SK-N-MC (cell line): ENCODE data around the gene SCN9A.
A peak's percentile ranks its signal among the peaks of the same experiment; 100 is the strongest.
"Not testable (repeated sequence)": the region's sequence is repeated elsewhere in the genome, so short reads cannot be mapped to it uniquely, and the experiment has no call there.

Source experiments
- DNase-seq: peaks from one replicate; pipeline ENCODE4 v3.0.0-alpha.2; 2011; ENCODE audit warnings: low read depth, low spot score
- H3K27ac ChIP-seq: fragments of 200-600 bp; sonication (generic); 2 replicates; pipeline ENCODE4 v1.5.1; 2016; ENCODE audit warnings: mixed run types
- H3K36me3 ChIP-seq: fragments of 200-600 bp; sonication (generic); 2 replicates; pipeline ENCODE4 v1.6.1; 2017; ENCODE audit warnings: antibody characterized with exemption, low read length, mixed read lengths; ENCODE audit not compliant: insufficient read depth
- H3K4me3 ChIP-seq: fragments of 200-600 bp; sonication (generic); 2 replicates; pipeline ENCODE4 v1.5.1; 2016
- H3K9ac ChIP-seq: fragments of 200-600 bp; sonication (generic); 2 replicates; pipeline ENCODE4 v1.8.0; 2017; ENCODE audit warnings: mixed run types, mixed read lengths; ENCODE audit not compliant: insufficient read length
- H3K9me3 ChIP-seq: fragments of 200-600 bp; sonication (generic); 2 replicates; pipeline ENCODE4 v1.6.1; 2017; ENCODE audit warnings: low read depth, mild to moderate bottlenecking, antibody characterized with exemption, low read length, moderate library complexity, mixed read lengths
- EZH2 ChIP-seq: fragments of 200-600 bp; sonication (generic); IDR thresholded peaks from one replicate; pipeline ENCODE4 v1.6.1; 2017; ENCODE audit warnings: antibody characterized with exemption
- FOXP2 ChIP-seq: optimal IDR thresholded peaks from 2 replicates; pipeline ENCODE3; 2011; ENCODE audit warnings: mild to moderate bottlenecking, moderate library complexity; ENCODE audit not compliant: insufficient read depth; ENCODE audit errors: extremely low read length, control extremely low read depth
- POLR2AphosphoS5 ChIP-seq: IDR thresholded peaks from 2 replicates; pipeline ENCODE4 v1.6.1; 2012; ENCODE audit warnings: mild to moderate bottlenecking, low read depth, low read length, borderline replicate concordance

Gene SCN9A

DNA sequence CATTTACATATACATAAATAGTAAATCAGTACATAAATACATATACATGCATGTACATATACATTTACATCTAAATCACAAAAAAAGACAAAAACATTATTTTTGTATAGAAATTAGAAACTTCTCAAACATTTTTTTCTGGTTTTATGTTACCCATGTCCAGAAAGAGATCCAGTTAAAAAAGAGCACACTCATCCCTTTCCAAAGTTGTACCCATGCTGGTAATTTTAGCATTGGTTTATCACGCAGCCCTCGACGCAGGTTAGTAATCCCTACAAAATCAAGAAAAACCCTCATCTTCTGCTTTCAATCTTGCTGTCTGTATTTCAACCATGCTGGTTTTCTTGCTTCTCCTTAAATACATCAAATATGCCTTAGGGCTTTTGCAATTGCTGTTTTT, 10.5 kb downstream of the SCN9A start:
- Histone ChIP-seq H3K9ac (no peak overlapping the region), H3K4me3 (0 out of 2 replicates have a peak overlapping the region, but pooled peaks have one; percentile 17), H3K36me3 (no peaks in the 10 kb centered on the region), H3K9me3 (no peaks in the 10 kb centered on the region), H3K27ac (peak overlapping the region; percentile 44; the same call in 1 of the 2 replicates)
- no peak for TF ChIP-seq EZH2
- TF ChIP-seq FOXP2 = no peak
- no peak for TF ChIP-seq POLR2AphosphoS5
- DNase-seq = no peak

DNA sequence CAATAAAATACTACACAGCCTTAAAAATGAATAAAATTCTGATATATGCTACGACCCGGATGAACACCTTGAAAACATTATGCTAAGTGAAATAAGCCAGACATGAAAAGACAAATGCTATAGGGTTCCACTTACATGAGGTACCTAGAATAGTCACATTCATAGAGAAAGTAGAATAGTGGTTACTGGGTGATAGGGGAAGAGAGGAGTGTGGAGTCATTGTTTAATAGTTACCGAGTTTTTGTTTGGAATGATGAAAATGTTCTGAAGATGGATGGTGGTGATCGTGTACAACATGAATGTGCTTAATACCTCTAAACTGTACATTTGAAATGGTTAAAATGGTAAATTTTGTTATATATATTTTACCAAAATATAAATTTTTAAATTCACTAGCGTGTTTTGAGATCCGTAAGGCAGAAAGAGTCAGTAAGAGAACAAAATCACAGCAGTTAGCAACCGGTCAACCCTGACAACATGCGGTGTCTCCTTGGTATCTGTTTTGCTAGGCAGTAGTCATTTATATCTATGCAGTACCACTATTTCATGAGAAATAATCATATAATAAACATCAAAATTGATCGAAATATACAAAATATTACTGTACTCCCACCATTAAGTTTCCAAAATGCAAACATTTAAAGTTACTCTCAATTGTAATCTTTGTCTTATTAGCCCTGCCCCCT, 11.1 kb downstream of the SCN9A start:
- H3K9ac ChIP-seq = no peak overlapping the region
- no peak for DNase-seq
- no peak for TF ChIP-seq EZH2
- no peak for TF ChIP-seq FOXP2
- TF ChIP-seq POLR2AphosphoS5 = no peak
- H3K36me3 ChIP-seq = no peaks in the 10 kb centered on the region
- H3K27ac ChIP-seq = no peak overlapping the region
- no peaks in the 10 kb centered on the region for H3K9me3 ChIP-seq
- no peak overlapping the region for H3K4me3 ChIP-seq

DNA sequence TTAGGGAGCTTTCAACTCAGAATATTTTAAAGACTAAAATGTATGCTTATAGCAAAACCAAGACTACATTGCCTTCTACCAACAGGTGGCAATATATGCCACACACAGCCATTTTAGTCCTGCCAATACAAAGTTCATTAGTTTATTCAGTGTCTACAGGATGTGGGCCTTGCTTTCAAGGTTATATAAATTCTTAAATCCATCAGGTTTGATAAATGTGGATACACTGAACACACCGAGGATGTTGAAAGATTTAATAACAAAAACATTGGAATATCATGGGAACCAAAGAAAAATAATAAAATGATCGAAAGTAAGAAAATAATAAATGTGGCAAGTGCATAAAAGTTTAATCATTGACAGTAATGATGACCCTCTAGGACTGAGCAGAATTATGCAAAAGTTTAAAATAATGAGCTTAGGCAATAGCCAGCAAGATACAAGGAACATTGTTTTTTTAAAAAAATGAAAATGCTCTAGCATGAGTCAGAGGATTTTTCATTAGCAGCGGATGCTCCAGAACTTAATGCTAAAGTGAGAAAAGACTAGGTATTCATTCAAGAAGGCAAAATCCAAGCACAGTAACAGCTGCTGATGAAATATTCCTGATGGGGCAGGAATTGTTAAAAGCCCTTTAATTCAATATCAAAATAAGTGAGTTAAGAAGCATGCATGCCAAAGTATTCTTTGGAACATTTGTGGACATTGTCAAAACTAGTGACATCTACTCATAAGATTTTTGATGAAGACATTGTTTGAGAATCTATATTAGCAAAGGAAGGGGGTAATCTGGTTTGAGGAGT, 14.2 kb downstream of the SCN9A start:
- Histone ChIP-seq H3K27ac (peak overlapping the region; percentile 93), H3K36me3 (no peaks in the 10 kb centered on the region), H3K9me3 (no peaks in the 10 kb centered on the region), H3K4me3 (peak overlapping the region; percentile 49), H3K9ac (no peak overlapping the region)
- DNase-seq = no peak
- TF ChIP-seq FOXP2 = no peak
- no peak for TF ChIP-seq EZH2
- no peak for TF ChIP-seq POLR2AphosphoS5

DNA sequence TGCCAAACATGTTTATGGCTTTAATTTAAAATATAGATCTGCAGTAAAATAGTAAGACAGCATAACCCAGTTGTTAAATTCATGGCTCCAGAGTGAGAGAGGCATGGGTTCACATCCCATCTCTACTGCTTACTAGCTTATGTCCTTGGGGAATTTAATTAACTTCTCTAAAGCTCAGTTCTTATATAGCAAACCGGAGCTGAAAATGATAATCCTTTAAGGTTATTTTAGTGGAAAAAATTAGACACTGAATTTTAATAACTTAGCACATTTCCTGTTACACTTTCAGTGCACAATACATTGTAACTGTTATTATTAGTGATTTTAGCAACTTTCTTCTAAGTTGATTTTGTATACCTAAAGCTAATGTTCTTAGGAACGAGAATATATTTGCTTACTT, 14.8 kb downstream of the SCN9A start:
- Histone ChIP-seq H3K9ac (no peak overlapping the region), H3K9me3 (no peaks in the 10 kb centered on the region), H3K4me3 (peak overlapping the region; percentile 49), H3K27ac (peak overlapping the region; percentile 93), H3K36me3 (no peaks in the 10 kb centered on the region)
- no peak for TF ChIP-seq EZH2
- TF ChIP-seq POLR2AphosphoS5 = no peak
- no peak for TF ChIP-seq FOXP2
- DNase-seq = no peak

DNA sequence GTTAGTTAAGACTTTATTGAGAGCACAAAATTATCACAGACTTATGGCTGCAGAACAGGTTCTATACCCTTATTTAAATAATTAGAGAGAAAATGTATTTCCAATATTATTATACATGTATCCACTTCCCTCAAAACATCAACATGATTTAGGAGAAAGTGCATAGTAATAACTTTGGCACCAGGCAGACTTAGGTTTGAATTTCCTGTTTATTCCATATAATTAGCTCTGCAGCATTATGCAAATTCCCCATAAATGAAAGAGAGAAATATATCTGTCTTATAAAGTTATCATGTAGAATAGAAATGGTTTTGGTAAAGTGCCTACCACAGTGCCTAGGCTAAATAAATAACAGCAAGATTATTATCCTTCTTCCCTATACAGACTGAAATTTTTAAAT, 15.3 kb downstream of the SCN9A start:
- no peaks in the 10 kb centered on the region for H3K36me3 ChIP-seq
- H3K27ac ChIP-seq = peak overlapping the region; percentile 93
- no peaks in the 10 kb centered on the region for H3K9me3 ChIP-seq
- DNase-seq = peak; percentile 66
- no peak overlapping the region for H3K9ac ChIP-seq
- peak overlapping the region; percentile 49 for H3K4me3 ChIP-seq
- TF ChIP-seq POLR2AphosphoS5 (peak; percentile 60; the same call in 1 of the 2 replicates), EZH2 (no peak), FOXP2 (peak; percentile 66)

DNA sequence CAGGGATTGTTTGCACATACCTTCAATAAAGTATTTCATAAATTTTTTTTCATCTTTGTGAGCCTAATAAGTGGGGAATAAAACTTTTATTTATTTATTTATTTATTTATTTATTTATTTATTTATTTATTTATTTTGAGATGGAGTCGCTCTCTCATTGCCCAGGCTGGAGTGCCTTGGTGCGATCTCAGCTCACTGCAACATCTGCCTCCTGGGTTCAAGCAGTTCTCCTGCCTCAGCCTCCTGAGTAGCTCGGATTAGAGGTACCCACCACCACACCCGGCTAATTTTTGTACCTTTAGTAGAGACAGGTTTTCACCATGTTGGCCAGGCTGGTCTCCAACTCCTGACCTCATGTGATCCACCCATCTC, 17.8 kb downstream of the SCN9A start:
- H3K9me3 ChIP-seq, H3K9ac ChIP-seq, DNase-seq, H3K4me3 ChIP-seq, H3K27ac ChIP-seq, H3K36me3 ChIP-seq: not testable (repeated sequence)

DNA sequence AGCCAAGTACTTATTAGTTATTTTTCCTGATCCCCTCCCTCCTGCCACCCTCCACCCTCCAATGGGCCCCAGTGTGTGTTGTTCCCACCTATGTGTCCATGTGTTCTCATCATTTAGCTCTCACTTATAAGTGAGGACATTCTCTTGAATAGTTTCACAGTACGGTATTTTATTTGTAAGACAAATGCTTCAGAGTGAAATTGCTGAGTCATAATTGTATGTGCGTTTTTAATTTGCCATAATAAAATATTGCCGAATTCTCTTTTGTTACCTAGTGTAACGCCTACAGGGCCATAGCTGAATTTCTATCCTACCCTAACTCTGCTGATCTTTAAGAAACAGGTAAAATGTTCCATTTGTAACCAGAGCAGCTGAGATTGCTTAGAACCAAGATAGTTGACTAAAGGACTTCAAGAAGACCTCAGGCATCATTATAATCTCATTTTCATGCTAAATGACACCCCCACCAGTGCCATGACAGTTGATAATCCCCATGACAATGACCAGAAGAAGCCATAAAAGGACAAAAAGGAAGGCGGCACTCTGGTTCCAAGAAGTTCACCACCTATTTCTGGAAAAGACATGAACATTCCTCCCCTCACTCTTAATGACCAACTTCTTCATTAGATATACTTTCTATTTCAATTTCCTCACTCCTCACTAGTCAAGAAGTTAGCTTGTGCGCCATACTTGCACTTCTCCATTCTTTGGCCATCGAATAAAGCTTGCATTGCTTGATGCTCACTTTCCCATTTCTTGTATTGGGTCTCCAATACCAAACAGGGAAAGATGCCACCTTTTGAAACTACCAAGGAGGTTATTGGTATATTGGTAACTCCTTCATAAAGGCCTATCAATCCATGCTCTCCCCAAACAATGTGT, 18.4 kb downstream of the SCN9A start:
- Histone ChIP-seq H3K9ac (no peak overlapping the region), H3K9me3 (no peaks in the 10 kb centered on the region), H3K27ac (0 out of 2 replicates have a peak overlapping the region, but pooled peaks have one; percentile 12), H3K4me3 (no peak overlapping the region), H3K36me3 (no peaks in the 10 kb centered on the region)
- TF ChIP-seq EZH2 = no peak
- TF ChIP-seq POLR2AphosphoS5 = no peak
- no peak for TF ChIP-seq FOXP2
- no peak for DNase-seq

DNA sequence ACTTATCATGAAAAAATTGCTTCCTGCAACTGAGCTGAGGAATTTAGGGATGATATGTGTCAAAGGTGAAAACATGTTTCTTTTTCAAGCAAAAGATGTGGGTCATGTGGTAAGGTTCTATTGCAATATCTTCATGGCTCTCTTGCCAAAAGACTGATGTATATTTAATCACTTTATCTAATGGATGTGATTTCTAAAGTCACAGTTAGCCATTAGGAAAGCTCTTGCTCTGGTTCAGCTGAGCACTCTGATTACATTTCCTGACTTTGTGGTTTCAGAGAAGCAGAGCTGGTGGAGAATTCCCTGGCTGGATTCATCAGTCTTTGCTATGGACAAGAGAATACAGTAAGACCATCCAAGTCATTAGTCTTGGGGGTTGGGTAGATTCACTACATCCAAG, 24.4 kb downstream of the SCN9A start:
- TF ChIP-seq EZH2 (no peak), FOXP2 (no peak), POLR2AphosphoS5 (no peak)
- no peak for DNase-seq
- H3K9me3 ChIP-seq = no peaks in the 10 kb centered on the region
- no peak overlapping the region for H3K4me3 ChIP-seq
- H3K36me3 ChIP-seq = no peaks in the 10 kb centered on the region
- H3K9ac ChIP-seq = no peak overlapping the region
- H3K27ac ChIP-seq = no peak overlapping the region
